ENCODE data around the gene GTF2E1.

GTF2E1 gene

GRCh38 chr3:120798346-120798745, 55.8 kb downstream of the GTF2E1 start:
- no peak overlapping the region for H3K4me3 ChIP-seq (ENCODE audit: low read depth, low read length)
- no peak for TF ChIP-seq CTCF (IDR thresholded peaks at IDR 0.05; ENCODE audit: borderline replicate concordance, insufficient read depth, low read depth, low read length)

GRCh38 chr3:120800625-120801024, 58.1 kb downstream of the GTF2E1 start:
- H3K4me3 ChIP-seq (ENCODE audit: low read depth, low read length): no peak overlapping the region
- TF ChIP-seq CTCF (IDR thresholded peaks at IDR 0.05; ENCODE audit: borderline replicate concordance, insufficient read depth, low read depth, low read length): no peak

- no peak for TF ChIP-seq CTCF (IDR thresholded peaks at IDR 0.05; ENCODE audit: borderline replicate concordance, insufficient read depth, low read depth, low read length)
- no peak overlapping the region for H3K4me3 ChIP-seq (ENCODE audit: low read depth, low read length)
These were observed 58.9 kb downstream of the GTF2E1 start for GRCh38 chr3:120801484-120801883.

- TF ChIP-seq CTCF (IDR thresholded peaks at IDR 0.05; ENCODE audit: borderline replicate concordance, insufficient read depth, low read depth, low read length): no peak
- no peak overlapping the region for H3K4me3 ChIP-seq (ENCODE audit: low read depth, low read length)
These were observed 60.4 kb downstream of the GTF2E1 start for GRCh38 chr3:120802916-120803315.

- H3K4me3 ChIP-seq (ENCODE audit: low read depth, low read length): no peak overlapping the region
These were observed 74.2 kb downstream of the GTF2E1 start for GRCh38 chr3:120816728-120817127.

GRCh38 chr3:120820748-120821147, 78.2 kb downstream of the GTF2E1 start:
- no peak for TF ChIP-seq CTCF (IDR thresholded peaks at IDR 0.05; ENCODE audit: borderline replicate concordance, insufficient read depth, low read depth, low read length)
- no peak overlapping the region for H3K4me3 ChIP-seq (ENCODE audit: low read depth, low read length)

More at GRCh38 chr3:120816728-120817127, 74.2 kb downstream of the GTF2E1 start:
- no peak for TF ChIP-seq CTCF (IDR thresholded peaks at IDR 0.05; ENCODE audit: borderline replicate concordance, insufficient read depth, low read depth, low read length)

GRCh38 chr3:120821426-120821825, 78.9 kb downstream of the GTF2E1 start:
- TF ChIP-seq CTCF (IDR thresholded peaks at IDR 0.05; ENCODE audit: borderline replicate concordance, insufficient read depth, low read depth, low read length): no peak
- no peak overlapping the region for H3K4me3 ChIP-seq (ENCODE audit: low read depth, low read length)

Measured in GM12875 (cell line).